ENCODE results near the gene CDH4.

CDH4 gene

DNA sequence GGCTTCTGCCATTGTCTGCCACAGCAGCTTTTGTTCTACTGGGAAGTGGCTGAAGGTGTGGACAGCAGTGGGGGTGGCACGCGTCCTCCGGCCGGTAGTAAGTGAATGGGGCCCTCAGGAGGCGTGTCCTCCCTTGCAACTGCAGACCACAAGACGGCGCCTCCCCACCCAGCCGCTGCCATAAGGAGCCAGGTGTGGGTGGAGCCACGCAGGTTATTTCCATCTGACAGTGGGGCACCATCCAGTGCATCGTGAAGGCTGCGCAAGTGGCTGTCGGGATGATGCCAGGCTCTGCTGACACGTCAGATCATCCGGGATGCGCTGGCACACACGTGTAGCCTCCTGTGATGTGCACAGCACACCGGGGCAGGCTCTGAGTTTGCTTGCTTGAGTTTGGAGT, 379.7 kb downstream of the CDH4 start:
- DNase-seq (ENCODE audit: low spot score) = no peak

DNA sequence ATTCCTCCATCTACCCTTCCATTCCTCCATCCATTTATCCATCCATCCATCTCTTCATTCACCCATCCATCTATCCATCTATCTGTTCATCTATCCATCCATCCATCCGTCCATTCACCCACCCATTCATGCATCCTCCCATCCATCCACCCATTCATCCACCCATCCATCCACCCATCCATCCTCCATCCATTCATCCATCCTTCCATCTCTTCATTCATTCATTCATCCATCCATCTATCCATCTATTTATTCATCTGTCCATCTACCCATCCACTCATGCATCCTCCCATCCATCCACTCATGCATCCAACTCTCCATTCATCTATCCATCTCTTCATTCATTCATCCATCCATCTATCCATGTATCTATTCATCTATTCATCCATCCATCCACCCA, 380.9 kb downstream of the CDH4 start:
- no peak for DNase-seq (ENCODE audit: low spot score)

DNA sequence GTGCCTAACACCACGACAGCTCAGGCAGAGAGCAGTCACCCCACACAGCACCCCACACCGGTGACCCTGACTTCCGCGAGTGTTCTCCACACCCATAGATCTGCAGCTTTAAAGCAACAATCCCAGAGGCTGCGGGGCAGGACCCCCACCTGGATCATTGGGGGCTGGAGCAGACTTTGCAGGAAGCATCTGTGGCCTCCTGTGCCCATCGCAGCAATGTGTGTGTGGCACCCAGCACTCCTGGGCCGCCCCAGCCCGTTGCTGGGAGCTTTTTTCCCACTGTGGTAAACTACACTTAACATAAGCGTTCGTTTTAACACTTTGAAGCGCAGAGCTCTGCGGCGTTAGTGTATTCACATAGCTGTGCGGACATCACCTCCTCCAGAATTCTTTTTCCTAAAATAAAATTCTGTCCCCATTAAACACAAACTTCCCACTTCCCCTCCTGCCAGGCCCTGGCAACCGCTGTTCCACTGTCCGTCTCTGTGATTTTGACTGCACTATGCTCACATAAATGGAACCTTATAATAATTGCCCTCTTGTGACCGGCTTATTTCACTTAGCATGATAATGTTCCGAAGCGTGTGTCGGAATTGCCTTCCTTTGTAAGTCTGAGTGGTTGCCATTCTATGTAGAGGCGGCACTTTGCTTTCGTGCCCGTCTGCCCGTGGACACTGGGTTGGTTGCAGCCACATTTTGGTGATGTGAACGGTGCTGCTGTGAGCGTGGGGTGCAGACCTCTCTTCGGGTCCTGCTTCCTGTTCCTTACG, 382.5 kb downstream of the CDH4 start:
- DNase-seq (ENCODE audit: low spot score) = no peak

DNA sequence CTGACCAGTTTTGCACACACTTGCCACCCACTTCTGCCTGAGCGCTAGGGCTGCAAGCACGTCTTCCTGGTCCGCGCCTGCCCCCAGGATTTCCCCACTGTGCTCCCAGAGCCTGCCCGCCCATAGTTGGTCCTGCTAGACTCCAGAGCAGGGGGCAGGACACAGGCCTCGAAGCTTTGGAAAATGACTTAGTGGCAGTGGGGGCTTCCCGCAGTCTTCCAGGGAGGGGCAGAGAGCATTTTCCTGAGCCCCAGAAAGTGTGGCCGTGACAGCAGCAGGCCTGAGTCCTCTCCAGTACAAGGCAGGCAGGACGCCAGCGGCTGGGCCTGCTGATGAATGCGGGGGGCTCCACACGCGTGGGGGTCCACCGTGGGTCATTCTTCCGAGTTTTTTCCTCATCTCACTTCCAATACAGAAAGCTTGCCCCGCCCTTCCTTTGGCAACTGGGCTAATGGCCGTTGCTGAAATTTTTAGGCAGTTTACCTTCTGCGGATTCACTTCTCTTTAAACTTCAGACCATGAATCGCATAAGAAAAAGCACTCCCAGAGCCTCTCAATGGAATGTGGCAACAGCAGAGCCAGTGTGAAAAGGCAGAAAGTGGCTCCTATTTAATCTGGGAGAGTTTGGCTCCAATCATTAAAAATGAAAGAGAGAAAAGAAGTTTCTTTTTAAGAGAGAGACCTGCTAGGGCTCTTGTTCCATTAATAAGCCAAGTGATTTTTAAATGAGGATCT, 383.8 kb downstream of the CDH4 start:
- no peak for DNase-seq (ENCODE audit: low spot score)

DNA sequence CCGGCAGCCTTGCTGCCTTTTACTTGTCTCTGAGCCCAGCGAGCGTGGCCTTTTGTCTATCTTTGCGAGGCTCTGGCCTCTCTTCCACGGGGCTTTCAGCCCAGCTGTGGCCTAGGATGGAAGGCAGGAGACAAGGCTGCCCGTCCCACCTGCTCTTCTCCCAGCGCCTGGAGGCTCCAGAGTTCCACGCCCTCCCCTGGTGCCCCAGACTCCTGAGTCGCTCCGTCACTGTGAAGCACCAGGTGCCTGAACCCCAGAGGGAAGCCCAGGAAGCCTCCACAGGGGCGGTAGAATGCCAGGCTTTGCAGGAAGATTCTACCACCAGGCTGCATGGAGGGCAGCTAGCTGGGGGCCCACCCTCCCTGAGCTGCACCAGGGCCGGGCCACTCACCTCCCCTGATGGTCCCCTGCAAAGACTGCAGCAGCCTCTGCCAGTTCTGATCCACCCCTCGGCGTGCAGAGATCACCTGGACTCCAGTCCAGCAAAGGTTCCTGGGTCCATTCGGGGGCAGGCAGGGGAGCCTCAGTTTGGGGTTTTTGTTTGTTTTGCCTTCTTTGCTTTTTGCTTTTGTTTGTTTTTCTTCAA, 384.6 kb downstream of the CDH4 start:
- no peak for DNase-seq (ENCODE audit: low spot score)

DNA sequence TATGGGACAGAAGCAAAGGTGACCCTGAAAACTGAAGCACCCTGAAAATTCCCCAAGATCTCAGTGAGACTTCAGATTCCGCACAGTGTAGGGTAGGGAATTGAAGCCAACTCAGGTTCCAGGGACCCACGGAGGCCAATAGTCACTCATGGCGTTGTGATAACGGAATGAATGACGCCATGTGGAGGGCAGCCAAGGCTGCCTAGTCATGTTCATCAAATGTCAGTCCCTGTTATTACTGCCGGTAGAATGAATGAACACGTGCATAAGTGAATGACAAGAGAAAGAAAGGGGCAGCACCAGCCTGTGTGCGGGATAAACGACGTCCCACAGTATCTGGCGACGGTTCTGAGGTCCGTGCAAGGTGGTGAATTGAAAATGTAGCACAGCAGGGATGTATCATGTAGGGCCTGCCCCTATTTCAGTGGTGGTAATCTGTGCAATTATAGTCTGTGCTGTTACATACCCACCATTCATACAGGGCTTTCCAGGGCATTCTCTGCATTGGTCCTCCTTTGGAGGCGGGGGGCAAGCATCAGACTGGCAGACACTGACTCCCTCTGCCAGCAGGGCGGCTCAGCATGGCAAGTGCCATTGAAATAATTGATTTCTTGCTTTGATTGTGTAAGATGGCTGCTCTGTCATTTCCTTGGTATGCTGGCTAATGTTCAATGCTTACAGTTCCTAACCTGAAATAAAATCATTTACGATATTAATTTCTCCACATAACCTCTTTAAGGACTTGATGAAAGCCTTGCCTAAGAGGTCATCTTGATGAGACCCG, 386.9 kb downstream of the CDH4 start:
- no peak for DNase-seq (ENCODE audit: low spot score)

DNA sequence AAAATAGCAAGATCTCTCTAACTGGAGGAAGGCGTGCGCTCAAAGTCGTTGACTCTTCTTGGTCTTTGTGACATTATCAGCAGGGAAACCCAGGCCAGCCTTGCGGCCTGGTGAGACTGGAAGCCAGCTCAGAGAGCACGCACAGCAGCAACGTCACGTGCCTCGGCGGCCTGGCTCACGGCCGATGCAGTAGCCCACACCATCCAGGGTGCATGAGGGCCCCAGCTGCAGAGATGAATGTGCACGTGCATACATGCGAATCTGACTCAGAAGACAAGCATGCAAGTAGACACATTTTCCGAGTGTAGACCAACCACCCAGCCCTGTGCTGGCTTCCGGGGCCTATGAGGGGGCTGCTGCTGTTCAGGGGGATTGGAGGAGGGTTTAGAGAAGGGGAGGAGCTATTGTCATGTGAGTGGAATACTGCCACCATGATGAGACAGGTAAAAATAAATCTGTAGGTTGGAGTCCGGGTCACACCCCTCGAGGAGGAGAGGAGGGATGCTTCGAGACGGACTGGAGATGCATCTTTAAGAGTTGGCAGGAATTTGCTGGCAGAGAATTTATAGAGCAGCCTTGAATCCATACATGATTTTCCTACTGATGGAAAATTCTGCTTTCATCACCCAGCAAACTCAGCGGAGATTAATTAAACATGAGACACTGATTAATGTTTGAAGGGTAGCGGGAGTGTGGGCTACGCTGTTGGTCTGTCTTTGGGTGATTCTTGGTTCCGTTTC, 388.2 kb downstream of the CDH4 start:
- DNase-seq (ENCODE audit: low spot score) = no peak

DNA sequence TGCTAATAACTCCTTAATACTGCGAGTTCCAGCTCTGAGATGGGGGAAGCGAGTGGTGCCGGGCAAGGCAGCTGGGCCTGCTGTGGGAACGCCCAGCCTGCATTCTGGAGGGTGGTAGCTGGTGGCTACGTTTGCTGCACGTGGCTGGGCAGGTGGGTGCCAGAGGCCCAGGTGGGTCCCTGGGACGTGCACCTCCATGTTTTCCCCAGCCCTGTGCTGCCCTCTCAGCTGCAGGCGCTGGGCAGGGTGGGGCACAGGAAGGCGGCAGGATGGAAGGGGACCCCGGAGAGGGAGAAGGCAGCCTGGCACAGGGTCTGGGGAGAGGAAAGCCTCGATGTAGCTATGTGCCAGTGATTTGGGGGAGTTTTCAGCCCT, 388.8 kb downstream of the CDH4 start:
- no peak for DNase-seq (ENCODE audit: low spot score)

DNA sequence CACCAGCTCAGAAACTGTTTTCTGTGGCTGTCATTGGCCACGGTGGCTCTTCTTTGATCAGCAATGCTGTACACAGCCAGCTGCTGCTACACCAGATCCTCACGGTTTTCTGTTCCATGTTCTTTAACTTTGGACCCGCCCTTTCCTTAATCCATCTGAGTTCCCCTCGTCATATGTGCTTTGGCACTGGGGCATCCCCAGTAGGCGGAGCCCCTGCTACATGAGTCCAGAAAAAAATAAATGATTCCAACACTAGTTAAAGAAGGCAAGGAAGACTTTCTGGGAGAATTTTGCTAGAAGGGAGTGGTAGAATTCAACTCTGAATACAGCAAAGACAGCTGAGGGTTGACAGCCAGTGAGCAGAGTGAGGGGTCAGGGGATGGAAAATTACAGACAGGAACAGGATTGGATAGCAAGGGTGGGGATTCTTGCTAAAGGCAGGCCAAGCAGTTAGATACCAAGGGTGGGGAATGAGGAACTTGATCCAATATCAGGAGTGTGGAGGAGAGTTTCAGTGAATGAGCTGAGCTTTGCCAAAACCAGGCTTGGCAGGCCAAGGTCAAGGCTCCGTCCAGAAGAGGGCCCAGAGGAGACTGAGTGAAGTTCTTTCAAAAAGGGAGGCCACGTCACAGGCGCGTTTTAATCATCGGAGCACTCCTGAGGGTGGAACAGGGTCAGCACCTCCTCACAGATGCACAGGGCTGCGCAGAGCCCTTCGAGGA, 391.8 kb downstream of the CDH4 start:
- DNase-seq (ENCODE audit: low spot score) = no peak

DNA sequence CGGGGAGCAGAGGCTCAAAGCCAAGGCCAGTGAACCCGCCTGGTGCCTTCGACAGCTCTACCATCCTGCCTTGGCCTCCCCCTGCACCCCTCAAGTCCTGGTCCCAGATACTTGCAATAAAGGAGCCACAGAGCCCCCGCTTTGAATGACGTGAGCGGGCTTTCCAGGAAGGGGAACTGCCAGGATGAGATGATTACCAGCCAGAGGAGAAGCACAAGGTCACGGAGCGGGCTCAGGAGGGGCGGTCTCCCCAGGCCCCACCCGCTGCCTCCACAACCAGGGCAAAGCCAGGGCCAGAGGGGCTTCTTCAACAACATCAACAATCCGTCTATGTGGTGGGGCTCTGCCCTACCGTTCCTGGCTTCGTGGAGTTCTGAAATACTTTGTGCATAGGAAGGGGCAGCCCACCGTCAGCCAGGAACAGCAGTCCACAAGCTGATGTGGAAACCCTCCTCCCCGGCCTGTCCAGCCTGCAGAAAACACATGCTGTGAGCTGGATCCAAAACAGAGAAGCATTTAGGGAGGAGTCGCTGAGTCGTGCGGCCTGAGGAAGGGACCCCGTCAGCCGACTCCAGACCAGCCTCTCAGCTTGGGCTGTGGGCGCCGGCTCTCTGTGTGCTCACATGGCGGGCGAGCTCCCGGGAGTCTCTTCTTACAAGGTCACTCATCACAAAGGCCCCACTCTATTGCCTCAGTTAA, 392.5 kb downstream of the CDH4 start:
- DNase-seq (ENCODE audit: low spot score) = no peak

DNA sequence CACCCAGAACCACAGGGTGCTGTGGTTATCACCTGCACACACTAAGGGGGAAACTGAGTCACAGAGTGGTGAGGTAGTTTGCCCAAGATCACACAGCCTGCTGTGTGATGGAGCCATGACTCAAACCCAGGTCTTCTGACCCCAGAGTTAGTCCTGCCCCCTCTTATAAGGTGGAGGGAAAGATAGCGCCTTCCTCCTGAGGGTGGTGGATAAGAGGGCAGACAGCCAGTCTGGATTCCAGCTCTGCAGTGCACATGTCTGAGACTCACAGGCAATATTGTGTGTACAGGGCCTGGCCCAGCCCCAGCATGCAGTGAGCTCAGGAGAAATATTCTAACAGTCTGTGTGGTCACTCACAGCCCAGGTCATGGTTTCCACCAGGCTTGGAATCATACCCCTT, 393.7 kb downstream of the CDH4 start:
- no peak for DNase-seq (ENCODE audit: low spot score)

DNA sequence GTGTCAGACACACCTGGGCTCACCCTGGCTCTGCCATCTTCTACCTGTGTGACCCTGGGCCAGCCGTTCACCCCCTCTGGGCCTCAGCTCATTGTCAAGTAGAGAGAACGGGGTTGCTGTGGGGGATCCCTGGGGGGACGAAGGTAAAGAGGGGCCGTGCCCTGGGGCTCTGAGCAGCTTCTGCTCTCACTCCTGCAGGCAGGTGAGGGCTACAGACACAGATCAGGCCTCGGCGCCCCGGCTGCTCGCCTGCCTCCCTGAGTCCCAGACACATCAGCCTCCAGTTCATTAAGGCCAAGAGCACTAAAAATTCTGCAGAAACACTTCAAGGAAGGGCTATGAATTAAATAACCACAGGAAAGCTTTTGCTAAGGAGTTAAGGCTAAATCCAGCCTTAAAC, 394.4 kb downstream of the CDH4 start:
- DNase-seq (ENCODE audit: low spot score) = no peak

DNA sequence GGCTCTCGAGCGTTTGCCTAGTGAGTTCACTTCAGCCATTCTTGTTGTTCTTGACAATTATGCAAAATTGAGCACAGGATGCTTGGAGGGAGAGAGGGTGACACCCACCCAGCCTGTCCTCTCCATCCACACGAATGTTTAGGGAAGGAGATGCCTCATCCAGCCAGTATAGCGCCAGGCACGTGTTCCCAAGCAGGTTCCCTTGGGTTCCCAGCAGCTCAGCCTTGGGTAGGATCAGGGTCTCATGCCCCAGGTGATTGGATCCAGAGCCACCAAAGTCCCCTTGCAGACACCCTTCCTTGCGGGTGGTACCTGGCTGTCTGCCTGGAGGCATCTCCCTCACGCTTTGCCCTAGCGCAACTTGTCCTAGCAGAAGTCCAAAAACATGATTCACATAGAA, 394.9 kb downstream of the CDH4 start:
- no peak for DNase-seq (ENCODE audit: low spot score)

DNA sequence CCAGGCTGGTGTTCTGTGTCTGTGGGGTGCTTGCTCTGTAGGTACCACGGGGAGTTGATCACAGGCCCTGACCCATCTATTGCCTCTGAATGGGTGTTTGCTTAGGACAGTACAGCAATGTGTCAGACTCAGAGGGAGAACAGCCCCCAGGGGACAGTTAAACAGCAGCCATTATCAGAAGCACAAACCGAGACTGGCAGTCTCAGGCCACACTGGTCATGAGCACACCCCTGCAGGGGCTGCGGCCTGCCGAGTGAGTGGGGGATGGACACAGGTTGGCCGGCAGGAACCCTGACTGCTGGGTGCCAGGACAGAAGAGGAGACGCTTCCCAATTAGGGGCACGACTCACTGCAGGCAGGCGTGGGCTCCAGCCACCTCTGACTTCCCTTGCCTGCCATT, 395.6 kb downstream of the CDH4 start:
- no peak for DNase-seq (ENCODE audit: low spot score)

DNA sequence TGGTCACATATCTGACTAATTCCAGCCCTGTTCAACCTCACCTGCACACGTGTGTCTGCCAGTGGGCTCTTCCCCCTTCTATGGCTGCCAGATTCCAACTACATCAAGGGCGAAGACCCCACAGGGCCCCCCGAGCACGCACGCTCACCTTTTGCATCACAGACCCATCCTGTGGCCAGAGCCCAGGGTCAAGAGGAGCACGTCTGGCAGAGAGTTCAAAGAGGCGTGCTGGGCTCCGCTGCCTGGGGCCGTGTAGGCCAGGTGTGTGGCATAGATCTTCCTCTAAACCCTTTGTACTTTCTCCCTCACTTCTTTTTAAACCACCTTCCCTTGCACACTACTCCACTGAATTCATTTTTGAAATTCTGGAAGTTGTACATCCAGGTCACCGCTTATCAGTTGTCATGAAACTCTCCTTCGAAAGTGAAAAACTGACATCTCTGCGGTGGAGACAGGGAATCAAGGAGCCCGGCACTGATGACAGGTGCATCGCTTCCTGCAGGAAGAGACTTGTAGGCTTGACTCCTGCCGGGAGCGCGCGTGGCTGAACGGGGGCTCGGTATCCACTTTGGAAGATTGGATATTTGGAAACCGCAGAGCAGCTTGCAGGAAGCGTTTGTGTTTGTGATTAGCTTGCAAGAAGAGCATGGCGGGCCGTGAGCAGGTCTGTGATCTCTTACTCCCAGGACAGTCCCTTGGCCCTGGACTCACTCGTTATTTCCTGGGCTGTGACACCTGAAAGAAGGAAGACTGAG, 397.2 kb downstream of the CDH4 start:
- no peak for DNase-seq (ENCODE audit: low spot score)

DNA sequence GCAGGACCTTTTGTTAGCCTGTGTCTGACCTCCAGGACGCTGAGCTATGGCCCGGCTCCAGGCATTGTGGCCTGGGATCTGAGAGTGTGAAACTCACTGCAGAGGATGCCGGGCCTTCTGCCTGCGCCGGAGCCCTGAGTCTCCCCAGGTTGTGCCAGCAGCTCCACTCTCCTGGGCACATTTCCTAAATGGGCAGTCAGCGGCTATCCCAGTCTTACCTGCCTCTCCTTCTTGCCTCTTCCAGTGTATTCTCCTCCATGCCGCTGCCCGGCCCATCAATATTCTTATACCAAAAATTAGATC, 397.8 kb downstream of the CDH4 start:
- no peak for DNase-seq (ENCODE audit: low spot score)

DNA sequence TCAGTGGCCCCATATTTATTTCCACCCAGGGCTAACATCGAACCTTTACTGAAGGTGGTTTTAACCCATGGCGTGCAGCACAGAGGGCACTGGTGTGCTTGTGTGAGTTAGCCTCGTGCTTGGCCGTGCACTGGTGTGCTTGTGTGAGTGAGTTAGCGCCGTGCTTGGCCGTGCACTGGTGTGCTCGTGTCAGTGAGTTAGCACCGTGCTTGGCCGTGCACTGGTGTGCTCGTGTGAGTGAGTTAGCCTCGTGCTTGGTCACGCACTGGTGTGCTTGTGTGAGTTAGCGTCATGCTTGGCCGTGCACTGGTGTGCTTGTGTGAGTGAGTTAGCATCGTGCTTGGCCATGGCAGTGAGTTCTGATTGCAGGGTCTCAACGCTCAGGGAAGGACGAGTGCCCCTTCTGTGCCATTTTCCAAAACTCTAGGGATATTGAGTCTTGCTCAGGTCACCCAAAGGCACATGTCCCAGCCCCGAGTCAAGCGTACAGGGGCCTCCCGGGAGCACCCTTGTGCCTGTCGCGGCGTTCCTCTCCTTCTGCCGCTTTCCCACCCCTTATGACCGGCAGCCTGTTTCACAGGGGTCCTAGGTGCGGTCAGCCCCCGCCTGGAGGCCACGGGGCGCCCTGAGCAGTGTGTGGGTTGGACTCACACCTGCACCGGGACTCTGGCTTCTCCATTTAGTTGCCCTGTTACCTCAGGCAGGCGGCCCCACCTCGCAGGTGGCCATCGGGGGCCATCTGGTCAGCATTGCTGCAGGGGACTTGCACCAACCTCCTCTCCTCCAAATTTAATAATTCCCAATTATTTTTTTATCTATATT, 399.1 kb downstream of the CDH4 start:
- DNase-seq (ENCODE audit: low spot score) = no peak

DNA sequence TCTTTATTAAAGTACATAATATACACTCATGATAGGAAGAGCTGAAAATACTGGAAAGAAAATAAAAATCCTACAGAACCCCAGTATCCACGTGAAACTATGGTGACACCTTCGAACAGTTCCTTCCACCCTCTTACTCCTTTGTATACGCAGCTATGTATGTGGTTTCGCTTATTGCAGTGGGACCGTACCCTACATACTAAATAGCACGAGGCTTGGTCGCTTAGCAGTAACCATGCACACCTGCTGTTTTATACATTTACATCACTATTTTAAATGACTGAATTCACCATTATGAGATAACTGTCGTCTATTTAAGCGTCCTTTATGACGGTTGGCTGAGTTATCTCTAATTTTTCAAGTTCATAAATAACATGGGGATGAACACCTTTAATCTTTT, 400.1 kb downstream of the CDH4 start:
- DNase-seq (ENCODE audit: low spot score) = no peak

DNA sequence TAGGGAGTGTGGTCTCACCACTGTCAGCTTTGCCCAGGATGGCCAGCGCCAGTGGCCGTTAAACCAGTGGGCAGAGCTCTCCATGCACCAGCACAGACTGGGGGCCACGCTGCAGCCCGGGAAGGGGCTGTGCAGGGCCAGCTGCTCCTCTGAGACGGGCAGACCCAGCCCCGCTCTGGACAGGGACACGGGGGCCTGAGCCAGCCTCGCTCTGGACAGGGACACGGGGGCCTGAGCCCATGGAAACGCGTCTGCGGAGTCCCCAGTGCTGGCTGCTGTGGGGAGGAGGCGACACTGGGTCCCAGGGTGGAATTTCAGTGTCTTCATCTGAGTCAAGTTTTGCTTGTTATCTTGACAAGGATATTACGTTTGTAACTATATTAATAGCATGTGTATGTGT, 402.7 kb downstream of the CDH4 start:
- no peak for DNase-seq (ENCODE audit: low spot score)
